ENCODE results near the gene MICAL2. TPM values are rescaled to one million over a fixed set of nuclear protein-coding genes. Genes with fewer than 3 reads are reported as not detected.

The MICAL2 gene
- polyA plus RNA-seq, 2 of the 4 experiments (the other 2 are of a cell fraction): 39.8 to 42.1 TPM

DNA sequence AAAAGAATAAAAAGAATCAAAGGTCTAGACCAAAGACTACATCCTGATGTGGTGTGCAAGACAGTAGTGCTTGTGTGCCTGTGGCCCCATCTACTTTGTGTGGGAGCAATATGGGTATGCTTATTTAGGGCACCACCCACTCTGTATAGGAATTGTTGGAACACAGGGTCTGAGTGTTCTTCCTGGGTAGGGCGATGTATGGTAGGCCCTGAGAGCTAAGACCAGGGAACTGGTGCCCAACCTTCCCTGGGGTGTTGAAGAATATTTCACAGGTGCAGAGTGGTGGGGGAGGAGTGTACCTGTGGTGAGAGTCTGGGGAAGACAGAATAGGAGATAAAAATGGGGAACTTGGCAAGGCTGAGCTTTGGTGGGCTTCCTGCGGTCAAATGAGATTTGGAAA is 41.9 kb downstream of the MICAL2 start:
- Histone ChIP-seq H3K4me3 (no peak overlapping the region), H3K27ac (no peak overlapping the region), H3K4me2 (no peak overlapping the region), H3K9me3 (no peaks in the 10 kb centered on the region), H3K4me1 (peaks cover 9% of the 10 kb centered on the region; the same call in 2 of the 3 replicates)
- no peak for DNase-seq (ENCODE audit: low read depth in 1 of 2, low spot score in 1 of 2)
- CTCF ChIA-PET: interaction anchor here (0.6 to 1.9 kb wide), 6 partner anchors 11 to 138 kb away, joined by 3 to 7 read pairs (median 4); no protein-coding TSS in a partner anchor
- ATAC-seq: no peak
- FAIRE-seq: no peak
- no peak for TF ChIP-seq MAX (IDR thresholded peaks at IDR 0.05)
- no peak for TF ChIP-seq BCL3 (IDR thresholded peaks at IDR 0.05)
- no peak for TF ChIP-seq RCOR1 (IDR thresholded peaks at IDR 0.05; ENCODE audit: low read depth, low read length)
- TF ChIP-seq, protein P1, sequence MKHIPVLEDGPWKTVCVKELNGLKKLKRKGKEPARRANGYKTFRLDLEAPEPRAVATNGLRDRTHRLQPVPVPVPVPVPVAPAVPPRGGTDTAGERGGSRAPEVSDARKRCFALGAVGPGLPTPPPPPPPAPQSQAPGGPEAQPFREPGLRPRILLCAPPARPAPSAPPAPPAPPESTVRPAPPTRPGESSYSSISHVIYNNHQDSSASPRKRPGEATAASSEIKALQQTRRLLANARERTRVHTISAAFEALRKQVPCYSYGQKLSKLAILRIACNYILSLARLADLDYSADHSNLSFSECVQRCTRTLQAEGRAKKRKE (CRISPR knock-in tag; IDR thresholded peaks at IDR 0.05; ENCODE audit: low read depth): no peak
- TF ChIP-seq PHF8 (IDR thresholded peaks at IDR 0.05; ENCODE audit: borderline replicate concordance, low read depth): no peak
- no peak for TF ChIP-seq PBX3 (IDR thresholded peaks at IDR 0.05)
- TF ChIP-seq POLR2A (IDR thresholded peaks at IDR 0.05; ENCODE audit: low read length): no peak
- TF ChIP-seq EHF (CRISPR knock-in tag; IDR thresholded peaks at IDR 0.05): no peak
- no peak for TF ChIP-seq ZC3H11A (IDR thresholded peaks at IDR 0.05)
- no peak for TF ChIP-seq FOSB (CRISPR knock-in tag; IDR thresholded peaks at IDR 0.05)
- no peak for TF ChIP-seq TFCP2L1 (CRISPR knock-in tag; IDR thresholded peaks at IDR 0.05)
- TF ChIP-seq SMC3 (IDR thresholded peaks at IDR 0.05): no peak
- no peak for TF ChIP-seq ESRRA (IDR thresholded peaks at IDR 0.05; ENCODE audit: borderline replicate concordance, low read length)
- TF ChIP-seq MAZ (IDR thresholded peaks at IDR 0.05; ENCODE audit: borderline replicate concordance, low read depth, low read length): no peak
- no peak for TF ChIP-seq KDM5A (IDR thresholded peaks at IDR 0.05)
- no peak for TF ChIP-seq RFX5 (IDR thresholded peaks at IDR 0.05)
- TF ChIP-seq ZFP36 (IDR thresholded peaks at IDR 0.05; ENCODE audit: borderline replicate concordance, partially characterized antibody): no peak
- no peak for TF ChIP-seq HOXB5 (CRISPR knock-in tag; IDR thresholded peaks at IDR 0.05)
- TF ChIP-seq SREBF2 (IDR thresholded peaks at IDR 0.05): no peak
- no peak for TF ChIP-seq HDAC2 (IDR thresholded peaks at IDR 0.05)
- POLR2A ChIA-PET: no interaction called here
- WGBS (ENCODE audit: missing lambda C conversion rate): 93% methylated on average over 2 of the region's 2 CpGs

DNA sequence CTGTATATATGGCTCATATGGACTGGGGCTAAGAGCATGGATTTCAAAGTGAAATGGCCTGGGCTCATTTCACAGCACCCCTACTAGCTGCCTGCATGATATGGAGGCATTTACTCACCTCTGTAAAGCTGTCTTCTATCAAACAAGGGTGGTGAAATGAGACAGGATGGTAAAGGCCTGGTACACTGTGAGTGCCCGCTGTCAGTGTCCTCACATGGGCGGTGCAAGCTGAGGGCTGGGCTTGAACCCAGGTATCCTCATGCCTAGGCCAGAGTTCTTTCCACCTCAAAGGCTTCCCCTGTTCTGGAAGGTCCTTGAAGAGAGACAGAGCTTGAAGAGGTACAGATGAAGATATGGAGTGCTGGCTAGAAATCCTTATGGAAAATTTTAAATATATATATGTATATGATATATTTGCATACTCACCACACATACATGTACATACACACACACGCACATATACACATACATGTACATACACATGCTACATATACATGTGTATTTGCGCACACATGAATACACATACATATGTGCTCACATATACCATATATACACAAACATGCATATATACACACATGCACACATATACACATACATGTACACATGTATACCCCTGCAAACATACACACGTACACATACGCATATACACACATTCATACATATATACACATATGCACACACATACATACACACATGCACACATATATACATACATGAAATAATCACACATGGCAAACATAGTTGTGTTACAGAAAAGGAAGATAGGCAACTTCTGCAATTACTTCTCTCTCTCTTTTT is 44.7 kb downstream of the MICAL2 start:
- H3K27ac ChIP-seq: no peak overlapping the region
- TF ChIP-seq CHD2 (IDR thresholded peaks at IDR 0.05; ENCODE audit: low read length, partially characterized antibody) (no peak), TP53 (CRISPR knock-in tag; IDR thresholded peaks at IDR 0.05) (no peak), USF2 (IDR thresholded peaks at IDR 0.05) (no peak), RCOR1 (IDR thresholded peaks at IDR 0.05; ENCODE audit: low read depth, low read length) (no peak), FOSB (CRISPR knock-in tag; IDR thresholded peaks at IDR 0.05) (no peak), CHD4 (IDR thresholded peaks at IDR 0.05; ENCODE audit: borderline replicate concordance) (no peak), KDM5A (IDR thresholded peaks at IDR 0.05) (no peak), CBX8 (IDR thresholded peaks at IDR 0.05) (no peak), PHF8 (IDR thresholded peaks at IDR 0.05; ENCODE audit: borderline replicate concordance, low read depth) (no peak), GATA3 (IDR thresholded peaks at IDR 0.05; ENCODE audit: borderline replicate concordance) (no peak), ZNF302 (CRISPR knock-in tag; IDR thresholded peaks at IDR 0.05) (no peak), HOXB5 (CRISPR knock-in tag; IDR thresholded peaks at IDR 0.05) (no peak), E2F6 (IDR thresholded peaks at IDR 0.05; ENCODE audit: borderline replicate concordance, low read depth) (no peak)
- TF ChIP-seq, protein P2, sequence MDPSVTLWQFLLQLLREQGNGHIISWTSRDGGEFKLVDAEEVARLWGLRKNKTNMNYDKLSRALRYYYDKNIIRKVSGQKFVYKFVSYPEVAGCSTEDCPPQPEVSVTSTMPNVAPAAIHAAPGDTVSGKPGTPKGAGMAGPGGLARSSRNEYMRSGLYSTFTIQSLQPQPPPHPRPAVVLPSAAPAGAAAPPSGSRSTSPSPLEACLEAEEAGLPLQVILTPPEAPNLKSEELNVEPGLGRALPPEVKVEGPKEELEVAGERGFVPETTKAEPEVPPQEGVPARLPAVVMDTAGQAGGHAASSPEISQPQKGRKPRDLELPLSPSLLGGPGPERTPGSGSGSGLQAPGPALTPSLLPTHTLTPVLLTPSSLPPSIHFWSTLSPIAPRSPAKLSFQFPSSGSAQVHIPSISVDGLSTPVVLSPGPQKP (IDR thresholded peaks at IDR 0.05; ENCODE audit: low read depth, low read length): no peak
- TF ChIP-seq, protein P3, sequence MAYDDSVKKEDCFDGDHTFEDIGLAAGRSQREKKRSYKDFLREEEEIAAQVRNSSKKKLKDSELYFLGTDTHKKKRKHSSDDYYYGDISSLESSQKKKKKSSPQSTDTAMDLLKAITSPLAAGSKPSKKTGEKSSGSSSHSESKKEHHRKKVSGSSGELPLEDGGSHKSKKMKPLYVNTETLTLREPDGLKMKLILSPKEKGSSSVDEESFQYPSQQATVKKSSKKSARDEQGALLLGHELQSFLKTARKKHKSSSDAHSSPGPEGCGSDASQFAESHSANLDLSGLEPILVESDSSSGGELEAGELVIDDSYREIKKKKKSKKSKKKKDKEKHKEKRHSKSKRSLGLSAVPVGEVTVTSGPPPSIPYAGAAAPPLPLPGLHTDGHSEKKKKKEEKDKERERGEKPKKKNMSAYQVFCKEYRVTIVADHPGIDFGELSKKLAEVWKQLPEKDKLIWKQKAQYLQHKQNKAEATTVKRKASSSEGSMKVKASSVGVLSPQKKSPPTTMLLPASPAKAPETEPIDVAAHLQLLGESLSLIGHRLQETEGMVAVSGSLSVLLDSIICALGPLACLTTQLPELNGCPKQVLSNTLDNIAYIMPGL (CRISPR knock-in tag; IDR thresholded peaks at IDR 0.05; ENCODE audit: borderline replicate concordance): no peak
- ChIA-PET CTCF (interaction anchor here (0.9 to 1.6 kb wide), 3 partner anchors 9 to 51 kb away, joined by 3 to 5 read pairs (median 4); no protein-coding TSS in a partner anchor), POLR2A (no interaction called here)
- H3K4me2 ChIP-seq: no peak overlapping the region
- WGBS (ENCODE audit: missing lambda C conversion rate): 94% methylated on average over 6 of the region's 6 CpGs
- DNase-seq (ENCODE audit: low read depth in 1 of 2, low spot score in 1 of 2) (no peak), ATAC-seq (no peak), FAIRE-seq (no peak)
- no peak overlapping the region for H3K4me3 ChIP-seq
- no peaks in the 10 kb centered on the region for H3K9me3 ChIP-seq
- H3K4me1 ChIP-seq: peaks cover 20% of the 10 kb centered on the region

Data from A549 (cell line).